HL-60 (cell line): ENCODE data around the gene POU4F1.
"Not testable (repeated sequence)": the region's sequence is repeated elsewhere in the genome, so short reads cannot be mapped to it uniquely, and the experiment has no call there.

Experiments used
- DNase-seq, 2 experiments: peaks; one replicate each; pipeline ENCODE4 v3.0.0-alpha.2; 2010 to 2020; ENCODE audit warnings: low read depth in 1 of 2, low spot score in 1 of 2
- H3K27ac ChIP-seq: fragments of 250-450 bp; sonication (Bioruptor Pico); replicated peaks from 2 replicates; pipeline ENCODE4 v1.5.1; 2020; ENCODE audit warnings: mild to moderate bottlenecking, moderate library complexity
- H3K27me3 ChIP-seq: fragments of 250-450 bp; sonication (Bioruptor Pico); 2 replicates; pipeline ENCODE4 v1.5.1; 2021; ENCODE audit warnings: mild to moderate bottlenecking, moderate library complexity; ENCODE audit not compliant: insufficient read depth, poor library complexity, severe bottlenecking
- H3K4me3 ChIP-seq: replicated peaks from 2 replicates; pipeline ENCODE4 v1.5.1; 2011; ENCODE audit warnings: mild to moderate bottlenecking, control low read depth, low read length; ENCODE audit not compliant: insufficient read depth
- CTCF ChIP-seq: IDR thresholded peaks from one replicate; pipeline ENCODE4 v1.5.1; 2011; ENCODE audit warnings: low read length, control low read depth, inconsistent platforms; ENCODE audit not compliant: insufficient read depth
- GABPA ChIP-seq: IDR thresholded peaks from 2 replicates; pipeline ENCODE4 v1.6.1; 2012; ENCODE audit warnings: low read depth
- POLR2AphosphoS5 ChIP-seq: IDR thresholded peaks from 2 replicates; pipeline ENCODE4 v1.6.1; 2012; ENCODE audit warnings: low read depth
- REST ChIP-seq: IDR thresholded peaks from 2 replicates; pipeline ENCODE4 v1.6.1; 2012; ENCODE audit warnings: low read depth; ENCODE audit not compliant: insufficient replicate concordance
- SPI1 ChIP-seq: IDR thresholded peaks from 2 replicates; pipeline ENCODE4 v1.6.1; 2012; ENCODE audit warnings: low read depth, mild to moderate bottlenecking, borderline replicate concordance

POU4F1 gene

GRCh38 chr13:78649997-78650716 is 46.8 kb upstream of the POU4F1 start:
- TF ChIP-seq REST = no peak
- TF ChIP-seq SPI1 = no peak
- TF ChIP-seq GABPA = no peak
- TF ChIP-seq CTCF = no peak
- no peak for TF ChIP-seq POLR2AphosphoS5
- DNase-seq = peak in 1 of 2 experiments; percentile 47
- Histone ChIP-seq H3K27me3 (no peaks in the 10 kb centered on the region), H3K27ac (no peak overlapping the region), H3K4me3 (no peak overlapping the region)

- H3K27me3 ChIP-seq, H3K27ac ChIP-seq, H3K4me3 ChIP-seq: not testable (repeated sequence)
- peak; percentile 88 for TF ChIP-seq SPI1
- DNase-seq = peak in 1 of 2 experiments; percentile 46
Measured at GRCh38 chr13:78647109-78647678, 43.8 kb upstream of the POU4F1 start.

- DNase-seq = no peak
- H3K4me3 ChIP-seq = no peak overlapping the region
- no peak overlapping the region for H3K27ac ChIP-seq
- no peaks in the 10 kb centered on the region for H3K27me3 ChIP-seq
- TF ChIP-seq POLR2AphosphoS5 (no peak), SPI1 (no peak), REST (no peak), CTCF (no peak), GABPA (no peak)
Measured at GRCh38 chr13:78638216-78638615, 34.9 kb upstream of the POU4F1 start.

GRCh38 chr13:78636495-78636894 is 33.1 kb upstream of the POU4F1 start:
- no peak for DNase-seq

More at GRCh38 chr13:78636495-78636894, 33.1 kb upstream of the POU4F1 start:
- Histone ChIP-seq H3K4me3 (no peak overlapping the region), H3K27me3 (no peaks in the 10 kb centered on the region), H3K27ac (no peak overlapping the region)
- no peak for TF ChIP-seq SPI1
- TF ChIP-seq CTCF = no peak
- no peak for TF ChIP-seq POLR2AphosphoS5
- TF ChIP-seq REST = no peak
- no peak for TF ChIP-seq GABPA
